HG02981 (cell line): ENCODE results near the gene VASH1.

Experiments used
- ATAC-seq: cut with Tn5 transposase; IDR thresholded peaks from one replicate; pipeline ENCODE4 v1.9.1; 2021; ENCODE audit warnings: mild to moderate bottlenecking, moderate library complexity; ENCODE audit not compliant: unreplicated experiment

The VASH1 gene

DNA sequence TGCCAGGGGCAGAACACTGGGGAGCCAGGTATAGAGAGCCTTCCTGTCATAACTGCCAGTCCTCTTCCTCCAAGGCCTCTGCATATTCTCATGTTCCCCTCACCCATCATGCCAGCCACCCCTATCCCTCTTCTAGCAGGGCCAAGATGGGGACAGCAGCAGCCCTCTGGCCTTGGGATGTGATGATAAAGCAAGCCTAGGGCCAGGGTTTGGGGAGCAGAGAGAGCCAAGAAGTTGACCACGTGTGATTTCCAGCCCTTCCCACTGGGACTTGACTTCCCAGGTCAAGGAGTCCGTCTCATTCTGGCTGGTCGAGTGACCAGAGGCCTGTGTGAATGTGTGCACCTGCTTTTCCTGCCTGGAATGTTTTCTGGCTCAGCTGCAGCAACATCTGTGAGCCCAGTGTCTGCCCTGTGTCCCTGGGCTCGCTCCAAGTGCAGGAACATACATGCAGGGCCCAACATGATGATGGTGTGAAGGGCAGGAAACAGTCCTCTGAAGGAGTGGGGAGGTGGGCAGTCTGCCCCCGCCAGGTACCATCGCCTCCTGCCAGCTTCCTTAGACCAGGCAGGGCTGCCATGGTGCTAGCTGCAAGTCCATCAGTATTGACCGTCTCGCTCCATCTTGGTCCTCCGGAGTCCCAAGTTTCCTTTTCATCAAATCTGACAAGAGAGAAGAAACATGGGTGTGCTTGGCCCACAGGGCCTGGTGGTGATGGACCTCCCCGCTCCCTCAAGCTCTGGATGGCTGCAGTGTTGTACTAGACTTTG lies 21.0 kb downstream of the VASH1 start:
- ATAC-seq = no peak

DNA sequence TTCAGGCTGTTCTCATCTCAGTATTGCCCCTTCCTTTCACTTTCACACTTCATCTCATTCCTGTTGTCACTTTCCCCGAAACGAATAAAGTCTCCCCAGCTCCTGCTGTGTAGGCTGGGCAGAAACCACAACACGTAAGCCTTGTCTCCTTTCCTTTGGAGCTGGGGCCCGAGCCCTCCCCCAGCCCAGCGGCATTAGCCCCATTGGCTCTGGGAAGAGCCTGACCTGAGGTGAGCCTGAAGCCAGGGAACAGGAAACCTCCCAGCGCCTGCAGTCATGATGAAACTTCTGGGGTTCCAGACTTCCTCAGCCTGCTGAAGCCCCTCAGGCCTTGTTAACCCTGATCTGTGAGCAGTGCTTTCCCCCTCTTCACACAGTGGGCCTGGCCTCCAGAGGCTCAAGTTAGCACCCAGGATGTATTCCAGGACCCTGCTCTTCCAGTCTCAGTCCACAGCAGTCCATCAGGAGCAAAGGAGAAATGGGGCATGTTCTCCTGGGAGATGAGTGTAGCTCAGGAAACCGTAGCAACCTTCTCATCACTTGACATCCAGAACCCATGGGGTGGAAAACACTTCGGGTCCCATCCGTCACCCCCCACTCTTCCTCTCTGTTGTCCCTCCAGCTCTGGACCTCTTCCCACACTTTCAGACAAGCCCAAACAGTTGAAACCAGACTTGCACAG lies 21.8 kb downstream of the VASH1 start:
- peak; percentile 45 for ATAC-seq

DNA sequence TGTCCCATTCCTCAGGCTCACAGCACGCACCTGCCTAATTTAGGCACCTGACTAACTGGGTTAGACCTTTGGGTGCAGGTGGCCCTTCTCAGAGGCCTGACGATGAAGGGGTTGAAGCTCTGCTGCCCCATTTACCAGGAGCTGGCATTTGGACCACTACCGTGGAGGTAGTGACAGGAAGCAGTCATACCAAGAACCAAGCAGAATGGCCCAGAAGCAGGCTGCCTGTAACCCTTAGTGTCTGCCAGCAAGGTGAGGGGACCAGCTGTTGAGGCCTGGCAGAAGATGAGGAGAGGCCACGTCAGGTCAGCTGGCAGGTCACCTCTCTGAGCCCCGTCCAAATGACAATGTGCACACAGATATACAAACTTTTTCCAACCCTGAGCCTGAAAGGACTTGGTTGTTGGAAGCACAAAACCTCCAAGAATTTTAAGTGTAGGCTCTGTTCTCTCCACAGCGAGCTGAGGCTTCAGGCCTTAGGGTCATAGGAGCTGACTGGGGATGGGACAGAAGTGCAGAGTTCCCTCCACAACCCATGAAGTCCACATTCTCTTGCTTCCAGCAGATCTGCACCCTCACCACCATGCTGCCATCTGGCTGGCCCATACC lies 23.1 kb downstream of the VASH1 start:
- no peak for ATAC-seq

- peak; percentile 70 for ATAC-seq
Measured at GRCh38 chr14:76784881-76785280, 23.6 kb downstream of the VASH1 start.

DNA sequence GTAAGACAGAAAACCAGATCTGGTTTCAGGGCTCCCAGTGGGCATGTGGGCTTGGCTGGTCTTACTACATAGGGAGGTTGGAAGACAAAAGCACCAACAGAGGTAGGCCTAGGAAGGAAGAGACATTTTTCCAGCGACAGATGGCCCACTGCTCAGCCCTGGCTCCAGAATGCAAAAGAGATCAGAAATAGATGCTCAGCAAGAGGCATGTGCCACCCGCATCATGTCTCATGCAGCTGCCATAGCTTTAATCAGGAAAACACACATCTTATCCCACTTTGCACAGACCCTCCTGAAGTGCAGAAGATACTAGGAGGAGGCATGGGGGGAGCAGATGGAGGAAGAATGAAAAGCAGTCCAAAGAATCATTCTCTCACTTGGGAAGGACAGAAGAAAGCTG lies 25.3 kb downstream of the VASH1 start:
- ATAC-seq = no peak

DNA sequence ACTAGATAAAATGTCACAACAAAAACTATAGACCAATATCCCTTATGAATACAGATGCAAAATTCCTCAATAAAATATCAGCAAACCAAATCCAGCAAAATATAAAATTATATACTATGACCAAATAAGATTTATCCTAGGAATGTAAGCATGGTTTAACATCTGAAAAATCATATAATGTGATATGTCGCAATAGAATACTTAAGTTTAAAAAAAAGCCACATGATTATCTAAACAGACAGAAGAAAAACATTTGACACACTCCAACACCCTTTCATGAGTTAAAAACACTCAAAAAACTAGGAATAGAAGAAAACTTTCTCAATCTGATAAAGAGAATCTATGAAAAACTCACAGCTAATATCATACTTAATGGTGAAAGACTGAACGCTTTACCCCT lies 31.2 kb downstream of the VASH1 start:
- no peak for ATAC-seq

DNA sequence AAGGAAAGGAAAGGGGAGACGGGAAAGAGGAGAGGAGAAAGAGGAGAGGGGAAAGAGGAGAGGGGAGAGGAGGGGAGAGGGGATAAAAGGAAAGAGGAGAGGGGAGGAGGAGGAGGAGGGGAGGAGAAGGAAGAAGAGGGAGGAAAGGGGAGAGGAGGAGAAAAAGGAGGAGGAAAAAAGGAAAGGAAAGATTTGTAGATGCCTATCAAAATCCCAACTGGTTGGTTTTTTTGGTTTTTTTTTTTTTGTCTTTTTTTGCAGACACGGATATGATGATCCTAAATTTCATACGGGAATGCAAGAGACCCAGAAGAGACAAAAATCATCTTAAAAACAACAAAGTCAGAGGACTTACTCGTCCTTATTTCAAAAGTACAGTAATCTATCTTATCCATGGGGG lies 32.1 kb downstream of the VASH1 start:
- ATAC-seq = no peak

DNA sequence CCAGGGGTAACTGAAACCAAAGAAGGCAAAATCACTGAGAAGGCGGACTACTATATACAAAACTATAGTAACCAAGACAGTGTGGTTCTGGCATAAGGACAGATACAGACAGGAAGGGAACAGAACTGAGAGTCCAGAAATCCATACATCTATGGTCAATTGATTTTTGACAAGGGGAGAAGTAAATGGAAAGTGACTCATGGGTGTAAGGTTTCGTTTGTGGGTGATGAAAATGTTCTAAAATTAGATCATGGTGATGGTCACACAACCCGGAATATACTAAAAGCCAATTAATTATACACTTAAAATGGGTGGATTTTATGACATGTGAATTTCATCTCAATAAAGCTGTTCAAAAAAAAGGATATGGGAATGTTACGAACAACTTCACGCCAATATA lies 32.7 kb downstream of the VASH1 start:
- no peak for ATAC-seq

DNA sequence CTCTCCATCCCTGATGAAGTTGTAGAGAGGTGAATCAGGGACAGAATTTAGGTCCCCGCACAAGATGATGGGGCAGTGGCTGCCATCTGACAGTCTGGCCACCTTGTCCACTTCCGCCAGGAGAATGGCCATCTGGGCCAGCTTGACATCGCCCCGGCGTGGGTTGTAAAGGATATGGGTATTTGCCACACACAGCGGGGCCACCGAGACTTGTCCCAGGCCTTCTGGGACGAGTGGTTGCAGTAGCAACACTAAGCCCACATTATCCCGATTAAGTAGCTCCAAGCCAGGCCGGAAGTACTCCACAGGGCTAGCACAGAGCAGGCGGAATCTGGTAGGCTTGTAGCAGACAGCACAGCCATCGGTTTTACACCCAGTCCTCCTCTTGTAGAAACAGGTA lies 45.2 kb downstream of the VASH1 start:
- ATAC-seq = no peak

DNA sequence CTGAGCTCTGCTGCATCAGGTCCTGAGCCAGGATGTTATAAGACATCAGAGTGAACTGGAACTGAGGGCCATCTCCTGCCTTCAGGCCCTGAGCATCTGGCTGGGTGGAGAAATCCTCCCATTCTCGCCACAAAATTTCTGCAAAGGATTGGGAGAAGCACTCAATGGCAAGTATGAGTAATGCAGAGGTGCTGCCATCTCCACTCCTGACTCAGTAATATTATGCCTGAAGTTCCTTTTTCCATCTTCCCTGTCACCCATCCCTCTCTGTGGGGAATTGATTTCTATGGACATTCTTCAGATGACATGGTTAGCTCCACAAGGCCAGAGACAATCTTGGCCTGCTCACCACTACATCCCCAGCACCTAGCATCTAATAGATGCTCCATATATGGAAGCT lies 46.7 kb downstream of the VASH1 start:
- no peak for ATAC-seq

GRCh38 chr14:76808990-76809389 lies 47.7 kb downstream of the VASH1 start:
- no peak for ATAC-seq

DNA sequence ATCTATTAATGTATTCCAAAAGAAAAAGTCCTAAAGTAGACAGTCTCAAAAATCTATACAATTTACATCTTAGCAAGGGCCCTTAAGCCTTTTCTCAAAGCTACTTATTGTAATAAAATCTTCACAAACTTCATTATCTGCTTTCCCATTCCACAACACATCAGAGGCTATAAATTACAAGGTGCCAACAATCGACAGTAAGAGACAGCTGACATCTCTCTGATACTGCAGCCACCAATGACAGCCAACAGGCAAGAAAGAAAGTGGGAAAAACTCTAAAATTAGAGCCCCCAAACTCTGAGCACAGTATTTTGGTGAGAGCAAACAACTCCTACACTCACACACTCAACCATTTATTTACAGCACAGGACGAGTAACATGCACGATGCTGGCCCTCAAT lies 49.3 kb downstream of the VASH1 start:
- no peak for ATAC-seq

DNA sequence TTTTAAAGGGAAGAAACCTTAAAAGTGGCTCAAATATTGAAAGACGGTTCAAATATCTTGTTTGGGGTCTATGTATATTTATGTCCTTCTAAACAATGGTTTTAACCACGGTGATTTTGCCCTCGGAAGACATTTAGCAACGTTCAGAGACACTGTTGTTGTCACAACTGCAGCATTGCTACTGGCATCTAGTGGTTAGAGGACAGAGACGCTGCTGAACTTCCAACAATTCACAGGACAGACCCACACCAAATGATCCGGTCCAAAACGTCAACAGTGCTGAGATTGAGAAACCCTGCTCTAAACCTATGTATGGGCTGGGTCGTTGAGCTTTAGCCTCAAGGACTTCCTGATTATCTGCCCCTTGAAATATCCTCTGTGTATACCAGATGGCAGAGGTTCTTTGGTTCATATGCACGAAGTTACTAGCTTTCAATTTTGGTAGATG lies 49.7 kb downstream of the VASH1 start:
- ATAC-seq = no peak

DNA sequence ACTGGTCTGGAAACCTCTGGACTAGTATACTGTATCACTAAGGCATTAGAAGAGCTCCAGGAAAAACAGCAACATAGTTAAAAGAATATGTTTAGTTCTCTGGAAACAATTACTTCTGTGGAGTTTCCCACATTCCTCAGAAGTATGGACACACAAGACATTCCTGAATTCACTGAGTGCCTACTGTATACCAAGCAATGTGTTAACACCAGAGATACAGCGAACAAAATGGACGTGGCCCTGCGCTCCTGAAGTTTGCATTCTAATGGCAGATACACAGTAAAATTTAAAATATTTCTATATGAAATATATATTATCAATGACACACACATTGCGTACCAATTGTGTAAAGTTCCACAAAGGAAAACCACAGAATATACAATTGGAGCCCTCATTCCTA lies 50.3 kb downstream of the VASH1 start:
- ATAC-seq = no peak

DNA sequence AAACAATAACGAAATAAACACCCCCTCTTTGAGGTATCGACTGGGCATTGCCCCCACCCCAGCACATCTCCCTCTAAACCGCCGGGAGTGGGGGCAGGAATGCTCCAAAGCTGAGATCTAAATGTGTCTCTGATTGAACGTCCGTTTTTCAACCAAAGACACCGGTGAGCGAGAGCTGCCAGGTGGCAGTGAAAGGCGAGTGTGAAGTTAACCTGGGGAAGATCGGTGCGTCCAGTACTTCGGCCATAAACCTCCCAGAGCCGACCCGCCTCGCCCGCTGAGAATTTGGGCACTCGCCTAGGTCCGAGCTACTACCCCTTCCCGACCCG lies 50.8 kb downstream of the VASH1 start:
- peak; percentile 5 for ATAC-seq

DNA sequence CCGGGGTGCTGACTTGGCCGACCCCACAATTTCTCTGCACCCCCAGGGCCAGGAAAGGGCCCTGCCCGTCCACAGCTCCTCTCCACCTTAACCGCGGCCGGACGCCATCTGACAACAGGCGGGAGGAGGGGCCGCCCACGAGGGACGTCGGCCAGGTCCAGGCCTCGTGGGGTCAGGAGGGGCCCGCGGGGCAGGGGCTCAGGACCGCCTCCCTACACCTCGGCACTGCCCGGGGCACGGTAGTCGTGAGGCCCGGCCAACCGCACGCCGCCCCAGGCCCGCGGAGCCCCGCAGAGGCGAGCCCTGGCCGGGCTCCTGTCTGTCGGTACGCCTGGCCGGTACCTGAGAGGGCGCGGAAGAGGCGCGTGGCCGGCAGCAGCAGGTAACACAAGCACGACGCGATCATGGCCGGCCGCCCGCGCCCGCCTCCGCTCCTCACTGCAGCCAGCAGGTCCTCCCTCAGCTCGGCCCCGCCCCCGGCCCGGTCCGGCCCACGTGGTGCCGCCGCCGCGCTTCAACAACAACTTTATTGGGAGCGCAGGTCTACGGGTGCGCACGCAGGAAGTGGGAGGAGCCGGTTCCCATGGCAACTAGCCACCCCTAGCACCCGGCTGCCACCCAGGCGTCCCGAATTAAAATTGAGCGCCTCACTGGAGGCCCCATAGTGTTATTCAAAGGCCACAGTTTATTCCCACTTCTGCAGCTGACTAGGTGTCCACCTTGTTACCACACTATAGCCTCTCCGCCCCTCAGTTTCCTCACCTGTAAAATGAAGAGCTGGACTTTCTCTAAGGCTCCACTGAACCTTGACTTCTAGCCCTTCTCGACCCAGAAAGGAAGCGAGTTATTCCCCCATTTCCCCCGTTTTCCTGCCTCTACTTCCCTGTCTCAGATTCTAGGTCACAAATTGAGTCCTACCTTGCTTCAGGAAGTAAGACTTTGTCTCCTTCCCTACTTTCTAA lies 51.4 kb downstream of the VASH1 start, which contains the start of gene ANGEL1:
Gene ANGEL1 (minus strand): TSS at position 461 of the 962 bp plus-strand sequence. CDS start 55 bp downstream, at position 406.
- peak; percentile 88 for ATAC-seq

DNA sequence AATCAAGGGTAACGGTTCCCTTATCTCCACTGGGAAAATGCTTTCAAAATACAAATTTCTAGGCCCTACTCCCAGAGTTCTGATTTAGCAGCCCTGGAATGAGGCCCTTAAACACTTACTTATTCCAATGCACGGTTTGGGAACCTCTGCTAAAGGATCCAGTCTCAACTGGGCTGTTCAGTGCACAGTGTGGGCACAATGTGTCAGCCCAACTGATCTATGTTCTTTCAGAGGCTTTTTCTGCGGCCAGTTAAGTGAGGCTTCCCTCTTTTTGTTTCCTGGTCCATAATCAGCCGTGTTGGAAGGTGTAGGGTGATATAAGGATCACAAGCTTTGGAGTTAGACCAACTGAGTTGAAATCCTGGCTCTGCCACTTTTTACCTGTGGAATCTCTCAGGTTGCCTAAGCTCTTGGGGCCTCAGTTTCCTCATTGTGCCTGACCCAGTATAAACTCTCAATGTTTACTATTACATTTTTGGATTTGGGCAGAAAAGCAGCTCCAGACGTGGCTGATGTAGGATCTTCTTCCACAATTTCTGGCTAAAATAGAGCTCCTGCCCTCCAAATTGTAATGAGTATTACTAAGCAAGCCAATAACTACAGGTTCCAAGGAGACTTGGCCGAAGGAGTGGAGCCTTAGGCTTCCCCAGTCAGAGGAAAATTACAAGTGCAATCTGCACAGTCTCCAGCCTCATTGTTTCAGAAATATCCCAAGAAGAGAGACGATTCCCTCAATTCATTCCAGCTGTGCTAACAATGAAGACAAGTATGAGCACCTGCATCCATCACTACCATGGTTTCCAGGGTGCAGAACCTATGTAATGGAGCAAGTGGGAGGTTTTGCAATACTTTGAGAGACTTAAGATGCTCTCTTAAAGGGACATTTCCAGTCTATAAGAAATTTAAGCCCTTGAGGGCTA lies 53.7 kb downstream of the VASH1 start:
- no peak for ATAC-seq

GRCh38 chr14:76820700-76821099 lies 59.4 kb downstream of the VASH1 start:
- no peak for ATAC-seq

DNA sequence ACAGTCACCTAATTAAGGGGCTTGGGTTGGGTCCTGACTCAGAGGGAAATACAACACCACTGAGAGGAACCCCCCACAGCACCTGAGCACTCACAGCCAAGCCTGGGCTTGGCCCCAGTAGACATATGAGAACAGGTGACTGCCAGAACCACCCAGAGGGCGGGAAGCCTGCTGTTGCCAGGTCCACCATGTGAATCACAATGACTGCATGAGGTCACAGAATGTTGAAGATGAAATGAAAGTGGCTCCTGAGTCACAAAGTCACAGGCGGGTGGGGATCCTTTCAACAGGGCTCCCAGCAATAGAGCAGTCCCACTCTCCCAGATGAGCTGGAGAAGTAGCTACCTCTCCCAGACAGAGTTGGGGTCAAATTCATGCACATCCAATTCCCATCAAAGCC lies 64.9 kb downstream of the VASH1 start, which contains the start of gene LRRC74A:
Gene LRRC74A (plus strand): TSS at position 287 of the 400 bp plus-strand sequence. CDS start 290 bp downstream, outside the sequence.
- ATAC-seq = no peak
